Activated CD4-positive, alpha-beta T cell treated with anti-CD3 and anti-CD28 coated beads for 48 hours (primary cell): ENCODE data around the gene P3H4.

Experiments used
- DNase-seq: peaks from one replicate; pipeline ENCODE4 v3.0.0-alpha.2; 2020

P3H4 gene

DNA sequence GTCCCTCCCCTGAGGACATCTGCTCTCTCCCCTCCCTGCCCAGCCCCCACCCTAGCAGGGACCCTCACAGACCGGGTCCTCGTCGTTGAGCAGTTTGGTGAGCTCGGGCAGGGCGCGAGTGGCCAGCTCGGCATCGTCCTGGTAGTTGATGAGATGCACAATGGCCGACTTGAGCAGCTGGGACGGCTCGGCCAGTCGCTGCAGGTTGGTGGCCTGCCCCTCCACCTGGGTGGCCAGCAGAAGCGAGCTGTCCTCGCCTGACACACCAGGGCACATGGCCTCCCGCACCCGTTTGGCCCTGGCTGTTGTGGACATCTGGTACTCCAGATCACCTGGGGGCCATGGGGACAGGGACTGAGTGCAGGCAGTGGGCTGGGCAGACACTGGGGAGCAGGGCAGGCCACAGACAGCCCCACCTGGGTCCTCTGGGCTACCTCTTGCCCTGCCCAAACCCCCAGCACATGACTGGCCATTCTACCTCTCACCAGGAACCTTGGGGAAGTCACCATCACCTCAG lies 42.3 kb downstream of the P3H4 start:
- DNase-seq = no peak

DNA sequence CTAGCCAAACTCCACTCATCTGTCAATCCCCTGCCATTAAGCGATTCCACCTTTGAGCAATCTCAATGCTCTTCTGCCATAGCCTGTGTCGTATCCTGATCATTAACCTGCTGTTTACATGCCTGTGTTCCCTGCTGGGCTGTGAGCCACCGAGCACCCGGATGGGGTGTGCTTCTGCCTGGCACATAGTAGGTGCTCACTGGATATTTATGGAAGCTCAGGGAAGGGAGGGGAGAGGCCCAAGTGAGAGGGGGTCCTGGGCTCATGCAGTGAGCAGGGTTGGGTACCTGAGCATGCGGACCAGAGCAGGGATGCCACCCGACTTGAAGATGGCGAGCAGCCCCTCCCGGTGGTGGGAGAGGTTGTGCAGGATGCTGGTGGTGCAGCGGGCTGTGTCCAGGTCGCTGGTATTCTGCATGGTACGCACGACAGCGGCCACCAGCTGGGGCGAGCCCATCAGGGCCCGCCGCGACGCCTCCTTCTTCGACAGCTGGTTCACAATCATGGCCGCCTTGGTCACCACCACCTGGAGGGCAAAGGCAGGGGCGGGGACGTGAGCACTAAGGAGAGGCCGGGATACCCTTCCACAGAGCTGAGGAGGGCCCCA lies 43.0 kb downstream of the P3H4 start:
- no peak for DNase-seq

DNA sequence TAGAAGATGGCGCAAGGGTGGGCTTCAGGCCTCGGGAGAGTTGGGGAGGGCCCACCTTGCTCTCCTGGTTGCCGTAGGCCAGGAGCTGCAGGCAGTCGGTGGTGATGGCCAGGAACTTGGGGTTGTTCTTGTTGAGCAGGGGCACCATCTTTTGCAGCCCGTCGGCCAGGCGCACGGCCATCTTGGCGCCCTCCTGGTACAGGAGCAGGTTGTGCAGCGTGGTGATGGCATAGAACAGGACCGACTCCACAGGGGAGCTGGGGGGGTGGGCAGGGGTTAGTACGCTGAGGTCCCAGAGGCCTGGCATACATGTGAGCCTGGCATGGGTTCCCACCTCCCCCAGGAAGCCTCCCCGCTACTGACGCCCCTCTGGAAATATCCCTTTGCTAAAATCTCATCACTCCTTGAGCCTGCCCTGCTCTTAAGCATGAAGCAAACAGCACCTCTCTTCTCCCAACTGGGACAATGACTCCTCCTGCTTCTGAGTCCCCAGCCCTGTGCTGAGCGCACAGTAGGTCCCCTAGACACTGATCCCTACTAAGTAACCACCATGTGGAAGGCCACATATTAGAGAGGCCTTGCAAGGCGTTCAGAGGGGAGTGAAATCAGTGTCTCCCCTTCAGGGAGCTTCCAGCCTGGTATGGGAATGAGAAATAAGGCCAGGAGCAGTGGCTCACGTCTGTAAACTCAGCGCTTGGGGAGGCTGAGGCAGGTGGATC lies 44.3 kb downstream of the P3H4 start:
- DNase-seq = no peak

DNA sequence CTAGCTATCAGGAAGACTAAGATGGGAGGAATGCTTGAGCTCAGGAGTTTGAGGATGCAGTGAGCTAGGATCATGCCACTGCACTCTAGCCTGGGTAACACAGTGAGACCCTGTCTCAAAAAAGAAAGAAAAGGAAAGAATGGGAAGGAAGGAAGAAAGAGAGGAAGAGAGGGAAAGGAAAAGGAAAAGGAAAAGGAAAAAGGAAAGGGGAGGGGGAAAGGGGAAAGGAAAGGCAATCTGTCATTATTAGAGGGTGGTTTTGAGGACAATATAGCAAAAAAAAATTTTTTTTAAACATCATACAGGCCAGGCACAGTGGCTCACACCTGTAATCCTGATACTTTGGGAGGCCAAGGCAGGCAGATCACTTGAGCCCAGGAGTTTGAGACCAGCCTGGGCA lies 45.6 kb downstream of the P3H4 start:
- no peak for DNase-seq

DNA sequence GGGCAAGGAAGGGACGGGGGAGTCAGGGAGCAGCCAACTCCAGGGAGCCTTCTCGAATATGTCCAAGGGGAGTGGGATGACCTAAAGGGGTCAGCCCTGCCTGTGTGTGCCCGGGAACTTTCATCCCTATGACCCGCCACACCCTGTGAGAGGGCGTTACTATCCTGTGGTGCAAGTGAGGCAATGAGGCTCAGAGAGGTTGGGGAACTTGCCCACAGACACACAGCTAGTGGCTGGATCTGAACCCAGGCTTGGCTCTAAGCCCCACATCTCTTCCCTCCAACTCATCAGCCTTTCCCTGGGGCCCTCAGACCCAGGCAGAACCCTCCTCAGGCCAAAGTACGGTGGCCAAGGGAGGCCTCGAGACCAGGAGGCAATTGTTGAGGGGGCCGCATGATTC lies 48.4 kb downstream of the P3H4 start:
- no peak for DNase-seq

DNA sequence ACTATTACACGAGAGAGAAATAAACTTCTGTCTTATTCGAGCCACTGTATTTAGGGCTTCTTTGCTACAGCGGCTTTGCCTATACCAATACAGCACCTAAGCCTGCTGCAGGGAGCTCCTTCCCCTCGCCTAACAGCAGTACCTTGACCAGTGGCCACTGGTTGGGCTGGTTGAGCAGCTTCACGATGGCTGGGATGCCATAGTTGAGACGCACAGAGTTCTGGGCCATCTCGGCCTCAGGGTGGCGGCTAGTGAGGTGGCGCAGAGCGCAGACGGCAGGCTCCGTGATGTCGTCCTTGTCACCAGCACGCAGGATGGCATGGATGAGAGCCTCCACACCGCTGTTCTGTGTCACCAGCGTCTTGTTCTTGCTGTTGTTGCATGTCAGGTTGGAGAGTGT lies 48.9 kb downstream of the P3H4 start:
- DNase-seq = no peak

DNA sequence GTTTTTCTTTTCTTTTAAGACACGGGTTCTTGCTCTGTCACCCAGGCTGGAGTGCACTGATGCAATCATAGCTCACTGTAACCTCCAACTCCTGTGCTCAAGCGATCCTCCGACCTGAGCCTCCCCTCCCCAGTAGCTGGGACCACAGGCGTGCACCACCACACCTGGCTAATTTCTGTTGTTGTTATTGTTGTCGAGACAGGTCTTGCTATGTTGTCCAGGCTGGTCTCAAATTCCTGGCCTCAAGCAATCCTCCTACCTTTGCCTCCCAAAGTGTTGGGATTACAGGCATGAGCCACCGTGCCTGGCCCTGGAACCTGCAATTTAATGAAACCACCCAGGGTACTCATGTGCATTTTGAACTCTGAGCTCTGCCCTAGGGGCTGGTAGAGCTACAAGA lies 49.4 kb downstream of the P3H4 start:
- no peak for DNase-seq

DNA sequence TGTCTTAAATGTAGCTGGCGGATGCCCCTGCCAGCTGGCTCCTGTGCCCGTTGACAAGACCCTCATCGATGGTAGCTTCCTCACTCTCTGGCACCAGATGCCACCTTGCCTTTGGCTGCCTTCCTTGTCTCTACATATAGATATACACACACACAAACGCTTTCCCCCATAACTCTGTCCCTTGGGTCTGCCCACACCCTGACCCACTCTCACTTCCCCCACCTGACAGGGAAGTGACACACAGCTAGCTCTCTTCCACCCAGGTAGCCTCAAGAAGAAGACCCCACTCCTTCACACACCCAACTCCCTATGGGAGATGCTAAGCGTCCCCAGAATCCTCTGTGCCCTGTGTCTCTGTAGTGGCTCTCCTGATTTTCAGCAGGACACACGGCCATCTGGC lies 50.9 kb downstream of the P3H4 start:
- DNase-seq = no peak

DNA sequence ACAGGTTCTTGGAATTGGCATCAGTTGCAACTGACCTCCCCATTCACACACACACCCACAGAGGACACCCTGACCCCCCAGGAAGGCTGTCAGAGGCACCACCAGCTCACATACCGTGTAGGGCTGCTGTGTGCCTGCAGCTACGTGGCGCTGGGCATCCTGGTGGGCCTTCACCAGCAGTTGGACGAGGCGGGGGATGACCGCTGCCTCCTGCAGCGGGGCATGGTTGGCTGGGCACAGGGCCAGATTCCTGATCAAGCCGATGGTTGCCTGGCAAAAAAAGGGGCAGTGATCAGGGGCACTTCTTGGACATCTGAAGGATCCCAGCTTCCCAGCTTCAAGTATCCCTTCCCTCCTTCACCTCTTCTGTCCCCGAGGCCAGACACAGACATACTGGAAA lies 53.1 kb downstream of the P3H4 start:
- no peak for DNase-seq

DNA sequence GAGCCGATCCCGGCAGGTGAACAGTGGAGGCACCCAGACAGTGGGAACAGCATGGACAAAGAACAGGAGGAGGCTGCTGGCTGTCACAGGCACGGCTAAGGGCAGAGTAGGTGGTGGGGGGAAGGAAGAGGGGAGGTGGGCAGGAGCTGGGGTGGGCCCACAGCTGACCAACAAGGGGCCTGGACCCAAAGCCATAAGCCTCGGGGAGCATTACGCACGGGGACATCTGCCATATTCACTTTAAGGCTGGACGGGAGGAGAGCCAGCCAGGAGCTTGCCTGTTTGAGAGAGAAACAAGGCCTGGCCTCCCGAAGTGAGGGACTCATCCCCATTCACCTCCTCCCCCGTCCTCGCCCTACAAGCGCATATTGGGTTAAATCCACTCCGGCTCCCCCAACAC lies 57.7 kb downstream of the P3H4 start:
- no peak for DNase-seq
